HEK293 (cell line): ENCODE measurements around the gene RBM10.

ENCODE experiments used
- CTCF ChIA-PET: fragments of 350-600 bp; formaldehyde crosslinking; extraction: SDS; loops from one replicate; lab custom pipeline; 2021; ENCODE audit warnings: antibody characterized with exemption; lab: Yijun Ruan, JAX
- POLR2A ChIA-PET: fragments of 300-600 bp; formaldehyde crosslinking; extraction: SDS; loops from one replicate; lab custom pipeline; 2020; ENCODE audit warnings: antibody characterized with exemption, inconsistent platforms; lab: Yijun Ruan, JAX
- H3K27ac ChIP-seq: fragments of 200-500 bp; sonication (Bioruptor generic); 2 replicates; pipeline ENCODE4 v1.5.1; 2014; ENCODE audit warnings: low read depth, low read length, control low read depth, inconsistent platforms; ENCODE audit errors: extremely low read depth
- H3K36me3 ChIP-seq, 2 experiments: fragments of 200-500 bp in 1 of 2; sonication (Bioruptor generic) in 1 of 2; 1 replicate in 1 of 2; 2 replicates in 1 of 2; pipeline ENCODE4 v1.5.1; 2014 to 2017; ENCODE audit warnings: inconsistent platforms in 2 of 2, low read length in 2 of 2; ENCODE audit not compliant: control insufficient read depth in 2 of 2, insufficient read depth in 1 of 2
- H3K4me1 ChIP-seq: fragments of 200-500 bp; sonication (Bioruptor generic); 2 replicates; pipeline ENCODE4 v1.5.1; 2014; ENCODE audit warnings: mild to moderate bottlenecking, low read length, inconsistent platforms; ENCODE audit not compliant: control insufficient read depth, insufficient read depth
- H3K4me3 ChIP-seq: 2 replicates; pipeline ENCODE4 v1.5.1; 2011; ENCODE audit warnings: low read depth, mild to moderate bottlenecking, control low read depth, low read length, moderate library complexity
- H3K9me3 ChIP-seq: fragments of 200-500 bp; sonication (Bioruptor generic); 2 replicates; pipeline ENCODE4 v1.5.1; 2014; ENCODE audit warnings: low read depth, low read length, inconsistent platforms; ENCODE audit not compliant: control insufficient read depth, insufficient read depth
- FEZF1 ChIP-seq: fragments of 450-650 bp; formaldehyde crosslinking; IDR thresholded peaks from 2 replicates; pipeline ENCODE4 v1.5.1; 2016; ENCODE audit warnings: missing biosample characterization, missing genetic modification characterization
- GLIS2 ChIP-seq: fragments of 450-650 bp; formaldehyde crosslinking; IDR thresholded peaks from 2 replicates; pipeline ENCODE4 v1.5.1; 2016; ENCODE audit warnings: missing biosample characterization, missing genetic modification characterization
- KLF1 ChIP-seq: fragments of 450-650 bp; formaldehyde crosslinking; IDR thresholded peaks from 2 replicates; pipeline ENCODE4 v1.5.1; 2016; ENCODE audit warnings: missing biosample characterization, missing genetic modification characterization
- REPIN1 ChIP-seq: fragments of 450-650 bp; formaldehyde crosslinking; IDR thresholded peaks from 2 replicates; pipeline ENCODE4 v1.5.1; 2017; ENCODE audit warnings: missing biosample characterization, missing genetic modification characterization, low read depth
- WT1 ChIP-seq: fragments of 450-650 bp; formaldehyde crosslinking; IDR thresholded peaks from 2 replicates; pipeline ENCODE4 v1.5.1; 2016; ENCODE audit warnings: missing biosample characterization, missing genetic modification characterization
- ZNF112 ChIP-seq: fragments of 450-650 bp; formaldehyde crosslinking; IDR thresholded peaks from 2 replicates; pipeline ENCODE4 v1.5.0; 2017; ENCODE audit warnings: missing biosample characterization, missing genetic modification characterization
- ZNF132 ChIP-seq: fragments of 450-650 bp; formaldehyde crosslinking; IDR thresholded peaks from 2 replicates; pipeline ENCODE4 v1.5.1; 2017; ENCODE audit warnings: missing biosample characterization, missing genetic modification characterization, borderline replicate concordance
- ZNF133 ChIP-seq: fragments of 450-650 bp; formaldehyde crosslinking; IDR thresholded peaks from 2 replicates; pipeline ENCODE4 v1.5.1; 2016; ENCODE audit warnings: missing biosample characterization, missing genetic modification characterization
- ZNF140 ChIP-seq: fragments of 450-650 bp; formaldehyde crosslinking; IDR thresholded peaks from 2 replicates; pipeline ENCODE4 v1.5.1; 2016; ENCODE audit warnings: missing biosample characterization, missing genetic modification characterization
- ZNF211 ChIP-seq: fragments of 450-650 bp; formaldehyde crosslinking; IDR thresholded peaks from 2 replicates; pipeline ENCODE4 v1.5.1; 2016; ENCODE audit warnings: low read depth, missing biosample characterization, missing genetic modification characterization
- ZNF223 ChIP-seq: fragments of 450-650 bp; formaldehyde crosslinking; IDR thresholded peaks from 2 replicates; pipeline ENCODE4 v1.5.1; 2016; ENCODE audit warnings: missing biosample characterization, missing genetic modification characterization
- ZNF239 ChIP-seq: fragments of 450-650 bp; formaldehyde crosslinking; IDR thresholded peaks from 2 replicates; pipeline ENCODE4 v1.5.1; 2016; ENCODE audit warnings: missing biosample characterization, missing genetic modification characterization
- ZNF302 ChIP-seq: fragments of 450-650 bp; formaldehyde crosslinking; IDR thresholded peaks from 2 replicates; pipeline ENCODE4 v1.5.1; 2016; ENCODE audit warnings: missing biosample characterization, missing genetic modification characterization, low read depth
- ZNF596 ChIP-seq: fragments of 450-650 bp; IDR thresholded peaks from 2 replicates; pipeline ENCODE4 v1.5.0; 2018; ENCODE audit warnings: missing biosample characterization, mild to moderate bottlenecking, missing genetic modification characterization, moderate library complexity
- ZNF623 ChIP-seq: fragments of 450-650 bp; formaldehyde crosslinking; IDR thresholded peaks from 2 replicates; pipeline ENCODE4 v1.5.1; 2016; ENCODE audit warnings: missing biosample characterization, missing genetic modification characterization
- ZNF629 ChIP-seq: fragments of 450-650 bp; formaldehyde crosslinking; IDR thresholded peaks from 2 replicates; pipeline ENCODE4 v1.5.1; 2017; ENCODE audit warnings: missing biosample characterization, missing genetic modification characterization
- ZNF768 ChIP-seq: fragments of 450-650 bp; formaldehyde crosslinking; IDR thresholded peaks from 2 replicates; pipeline ENCODE4 v1.5.1; 2018; ENCODE audit warnings: missing biosample characterization, mild to moderate bottlenecking, missing genetic modification characterization
- ZSCAN30 ChIP-seq: fragments of 450-650 bp; IDR thresholded peaks from 2 replicates; pipeline ENCODE4 v1.5.1; 2018; ENCODE audit warnings: missing biosample characterization, mild to moderate bottlenecking, missing genetic modification characterization, moderate library complexity
- ZXDB ChIP-seq: fragments of 450-650 bp; formaldehyde crosslinking; IDR thresholded peaks from 2 replicates; pipeline ENCODE4 v1.5.1; 2016; ENCODE audit warnings: missing biosample characterization, missing genetic modification characterization
- TF ChIP-seq, protein P1 (sequence below): fragments of 450-650 bp; formaldehyde crosslinking; IDR thresholded peaks from 2 replicates; pipeline ENCODE4 v1.5.1; 2016; ENCODE audit warnings: missing biosample characterization, missing genetic modification characterization
- TF ChIP-seq, protein P2 (sequence below): IDR thresholded peaks from 2 replicates; pipeline ENCODE4 v1.6.1; 2011; ENCODE audit warnings: mild to moderate bottlenecking, low read depth, low read length, borderline replicate concordance
- TF ChIP-seq, protein P3 (sequence below): fragments of 450-650 bp; formaldehyde crosslinking; IDR thresholded peaks from 2 replicates; pipeline ENCODE4; 2016; ENCODE audit warnings: missing biosample characterization, missing genetic modification characterization
- TF ChIP-seq, protein P4 (sequence below): fragments of 450-650 bp; formaldehyde crosslinking; IDR thresholded peaks from 2 replicates; pipeline ENCODE4 v1.5.1; 2016; ENCODE audit warnings: missing biosample characterization, missing genetic modification characterization, borderline replicate concordance
- TF ChIP-seq, protein P5 (sequence below): fragments of 450-650 bp; formaldehyde crosslinking; IDR thresholded peaks from 2 replicates; pipeline ENCODE4 v1.5.1; 2016; ENCODE audit warnings: missing biosample characterization, missing genetic modification characterization, low read depth

The RBM10 gene

DNA sequence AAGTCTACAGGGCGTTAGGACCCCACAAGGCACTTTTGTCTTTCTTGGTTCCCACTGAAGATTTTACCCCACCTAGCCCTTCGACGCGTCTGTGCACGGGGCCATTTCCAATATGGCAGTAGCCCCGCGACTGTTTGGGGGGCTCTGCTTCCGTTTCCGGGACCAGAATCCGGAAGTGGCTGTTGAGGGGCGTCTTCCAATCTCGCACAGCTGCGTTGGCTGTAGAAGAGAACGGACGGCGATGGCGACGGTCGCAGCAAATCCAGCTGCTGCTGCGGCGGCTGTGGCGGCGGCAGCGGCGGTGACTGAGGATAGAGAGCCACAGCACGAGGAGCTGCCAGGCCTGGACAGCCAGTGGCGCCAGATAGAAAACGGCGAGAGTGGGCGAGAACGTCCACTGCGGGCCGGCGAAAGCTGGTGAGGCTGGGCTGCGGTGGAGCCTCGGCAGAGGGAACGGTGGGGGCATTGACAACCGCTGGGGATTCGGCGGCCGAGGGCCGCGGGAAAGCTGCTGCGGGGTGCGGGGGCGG is 87.8 kb downstream of the RBM10 start, which contains the start of gene USP11 (continued):
- TF ChIP-seq, protein P1, sequence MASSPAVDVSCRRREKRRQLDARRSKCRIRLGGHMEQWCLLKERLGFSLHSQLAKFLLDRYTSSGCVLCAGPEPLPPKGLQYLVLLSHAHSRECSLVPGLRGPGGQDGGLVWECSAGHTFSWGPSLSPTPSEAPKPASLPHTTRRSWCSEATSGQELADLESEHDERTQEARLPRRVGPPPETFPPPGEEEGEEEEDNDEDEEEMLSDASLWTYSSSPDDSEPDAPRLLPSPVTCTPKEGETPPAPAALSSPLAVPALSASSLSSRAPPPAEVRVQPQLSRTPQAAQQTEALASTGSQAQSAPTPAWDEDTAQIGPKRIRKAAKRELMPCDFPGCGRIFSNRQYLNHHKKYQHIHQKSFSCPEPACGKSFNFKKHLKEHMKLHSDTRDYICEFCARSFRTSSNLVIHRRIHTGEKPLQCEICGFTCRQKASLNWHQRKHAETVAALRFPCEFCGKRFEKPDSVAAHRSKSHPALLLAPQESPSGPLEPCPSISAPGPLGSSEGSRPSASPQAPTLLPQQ (tag by site-specific recombination) = no peak

DNA sequence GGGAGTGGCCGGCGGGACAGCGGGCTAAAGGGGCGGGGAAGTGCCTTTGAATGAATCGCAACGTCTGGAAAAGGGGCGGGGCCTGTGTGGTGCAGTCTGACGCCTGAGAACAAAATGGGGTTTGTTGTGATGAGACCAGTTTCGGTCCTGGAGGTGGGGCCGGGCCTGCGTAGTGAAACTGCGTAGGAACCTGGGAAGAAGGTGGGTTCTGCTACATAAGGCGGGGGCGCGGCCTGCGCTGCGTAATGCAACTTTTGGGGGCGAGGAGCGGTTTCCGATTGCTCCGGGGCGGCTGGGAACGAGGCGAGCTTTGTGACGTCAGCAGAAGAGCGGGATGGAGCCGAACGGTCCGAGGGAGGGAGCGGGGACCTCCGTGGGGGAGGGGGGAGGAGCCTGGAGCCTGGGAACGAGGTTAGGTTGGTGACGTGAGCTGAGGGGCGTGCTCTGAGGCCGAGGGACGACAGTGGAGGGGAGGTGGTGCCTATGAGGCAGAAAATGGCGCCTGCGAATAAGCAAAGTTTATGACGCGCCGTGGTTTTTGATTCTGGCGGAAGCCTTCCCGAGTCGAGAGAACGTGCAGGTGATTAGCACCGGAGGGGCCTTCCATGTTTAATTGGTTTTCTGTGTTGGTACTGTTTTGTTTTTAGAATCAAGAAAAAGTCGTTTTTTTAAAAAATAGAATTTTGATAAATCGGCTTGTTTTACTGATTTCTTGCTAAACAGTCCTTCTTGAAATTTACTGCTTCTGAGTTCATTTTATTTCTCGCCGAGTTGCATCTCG is 88.5 kb downstream of the RBM10 start:
- peak overlapping the region; percentile 87 for H3K4me3 ChIP-seq
- H3K36me3 ChIP-seq = peaks cover 8 to 22% of the 10 kb centered on the region in 2 experiments
- ChIA-PET POLR2A (interaction anchor here (0.6 to 3.8 kb wide), 17 partner anchors 9 to 290 kb away, joined by 3 to 124 read pairs (median 4); partner anchors contain the start of genes CDK16, NDUFB11 and RBM10), CTCF (interaction anchor here (1.4 kb wide), 1 partner anchor 152 kb away, joined by 7 read pairs; no protein-coding TSS in a partner anchor)
- H3K27ac ChIP-seq = peak overlapping the region; percentile 100
- H3K4me1 ChIP-seq = peaks cover 7% of the 10 kb centered on the region; the same call in 1 of the 2 replicates
- H3K9me3 ChIP-seq = no peaks in the 10 kb centered on the region
- TF ChIP-seq, protein P2, sequence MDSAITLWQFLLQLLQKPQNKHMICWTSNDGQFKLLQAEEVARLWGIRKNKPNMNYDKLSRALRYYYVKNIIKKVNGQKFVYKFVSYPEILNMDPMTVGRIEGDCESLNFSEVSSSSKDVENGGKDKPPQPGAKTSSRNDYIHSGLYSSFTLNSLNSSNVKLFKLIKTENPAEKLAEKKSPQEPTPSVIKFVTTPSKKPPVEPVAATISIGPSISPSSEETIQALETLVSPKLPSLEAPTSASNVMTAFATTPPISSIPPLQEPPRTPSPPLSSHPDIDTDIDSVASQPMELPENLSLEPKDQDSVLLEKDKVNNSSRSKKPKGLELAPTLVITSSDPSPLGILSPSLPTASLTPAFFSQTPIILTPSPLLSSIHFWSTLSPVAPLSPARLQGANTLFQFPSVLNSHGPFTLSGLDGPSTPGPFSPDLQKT = no peak
- TF ChIP-seq GLIS2 (tag by site-specific recombination) = peak; percentile 85
- no peak for TF ChIP-seq ZNF132
- no peak for TF ChIP-seq FEZF1 (tag by site-specific recombination)
- TF ChIP-seq ZNF112 = no peak
- TF ChIP-seq ZNF623 (tag by site-specific recombination) = no peak
- no peak for TF ChIP-seq WT1
- TF ChIP-seq, protein P3, sequence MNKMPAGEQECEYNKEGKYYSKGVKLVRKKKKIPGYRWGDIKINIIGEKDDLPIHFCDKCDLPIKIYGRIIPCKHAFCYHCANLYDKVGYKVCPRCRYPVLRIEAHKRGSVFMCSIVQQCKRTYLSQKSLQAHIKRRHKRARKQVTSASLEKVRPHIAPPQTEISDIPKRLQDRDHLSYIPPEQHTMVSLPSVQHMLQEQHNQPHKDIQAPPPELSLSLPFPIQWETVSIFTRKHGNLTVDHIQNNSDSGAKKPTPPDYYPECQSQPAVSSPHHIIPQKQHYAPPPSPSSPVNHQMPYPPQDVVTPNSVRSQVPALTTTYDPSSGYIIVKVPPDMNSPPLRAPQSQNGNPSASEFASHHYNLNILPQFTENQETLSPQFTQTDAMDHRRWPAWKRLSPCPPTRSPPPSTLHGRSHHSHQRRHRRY (tag by site-specific recombination) = no peak
- TF ChIP-seq, protein P4, sequence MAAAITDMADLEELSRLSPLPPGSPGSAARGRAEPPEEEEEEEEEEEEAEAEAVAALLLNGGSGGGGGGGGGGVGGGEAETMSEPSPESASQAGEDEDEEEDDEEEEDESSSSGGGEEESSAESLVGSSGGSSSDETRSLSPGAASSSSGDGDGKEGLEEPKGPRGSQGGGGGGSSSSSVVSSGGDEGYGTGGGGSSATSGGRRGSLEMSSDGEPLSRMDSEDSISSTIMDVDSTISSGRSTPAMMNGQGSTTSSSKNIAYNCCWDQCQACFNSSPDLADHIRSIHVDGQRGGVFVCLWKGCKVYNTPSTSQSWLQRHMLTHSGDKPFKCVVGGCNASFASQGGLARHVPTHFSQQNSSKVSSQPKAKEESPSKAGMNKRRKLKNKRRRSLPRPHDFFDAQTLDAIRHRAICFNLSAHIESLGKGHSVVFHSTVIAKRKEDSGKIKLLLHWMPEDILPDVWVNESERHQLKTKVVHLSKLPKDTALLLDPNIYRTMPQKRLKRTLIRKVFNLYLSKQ (tag by site-specific recombination) = no peak
- no peak for TF ChIP-seq REPIN1 (tag by site-specific recombination)
- no peak for TF ChIP-seq ZNF596 (tag by site-specific recombination)
- no peak for TF ChIP-seq ZNF140 (tag by site-specific recombination)
- TF ChIP-seq, protein P5, sequence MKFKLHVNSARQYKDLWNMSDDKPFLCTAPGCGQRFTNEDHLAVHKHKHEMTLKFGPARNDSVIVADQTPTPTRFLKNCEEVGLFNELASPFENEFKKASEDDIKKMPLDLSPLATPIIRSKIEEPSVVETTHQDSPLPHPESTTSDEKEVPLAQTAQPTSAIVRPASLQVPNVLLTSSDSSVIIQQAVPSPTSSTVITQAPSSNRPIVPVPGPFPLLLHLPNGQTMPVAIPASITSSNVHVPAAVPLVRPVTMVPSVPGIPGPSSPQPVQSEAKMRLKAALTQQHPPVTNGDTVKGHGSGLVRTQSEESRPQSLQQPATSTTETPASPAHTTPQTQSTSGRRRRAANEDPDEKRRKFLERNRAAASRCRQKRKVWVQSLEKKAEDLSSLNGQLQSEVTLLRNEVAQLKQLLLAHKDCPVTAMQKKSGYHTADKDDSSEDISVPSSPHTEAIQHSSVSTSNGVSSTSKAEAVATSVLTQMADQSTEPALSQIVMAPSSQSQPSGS = peak; percentile 97
- TF ChIP-seq ZNF211 (tag by site-specific recombination) = no peak
- no peak for TF ChIP-seq KLF1
- no peak for TF ChIP-seq ZNF768
- TF ChIP-seq ZNF302 (tag by site-specific recombination) = no peak
- no peak for TF ChIP-seq ZNF133 (tag by site-specific recombination)
- peak; percentile 99 for TF ChIP-seq ZNF629 (tag by site-specific recombination)
- TF ChIP-seq ZNF239 (tag by site-specific recombination) = no peak
- TF ChIP-seq ZNF223 = no peak
- TF ChIP-seq ZSCAN30 = no peak
- TF ChIP-seq ZXDB (tag by site-specific recombination) = no peak
